AG09319 (cell line): ENCODE measurements around the gene MUL1.

ENCODE experiments used
- DNase-seq: peaks from one replicate; pipeline ENCODE4 v3.0.0-alpha.2; 2010; ENCODE audit warnings: low read depth; ENCODE audit errors: extremely low read depth
- CTCF ChIP-seq: IDR thresholded peaks from 2 replicates; pipeline ENCODE4 v1.5.1; 2011; ENCODE audit warnings: low read depth, mild to moderate bottlenecking, inconsistent platforms, low read length, moderate library complexity

Gene MUL1

GRCh38 chr1:20483098-20483832 is 24.7 kb downstream of the MUL1 start:
- no peak for DNase-seq
- TF ChIP-seq CTCF = no peak

GRCh38 chr1:20481643-20482498 is 26.1 kb downstream of the MUL1 start:
- TF ChIP-seq CTCF = no peak
- no peak for DNase-seq

GRCh38 chr1:20480951-20481617 is 26.9 kb downstream of the MUL1 start:
- TF ChIP-seq CTCF = no peak
- DNase-seq = no peak

GRCh38 chr1:20480243-20480944 is 27.6 kb downstream of the MUL1 start:
- no peak for DNase-seq
- TF ChIP-seq CTCF = no peak

GRCh38 chr1:20479840-20480239 is 28.1 kb downstream of the MUL1 start:
- TF ChIP-seq CTCF = no peak
- no peak for DNase-seq

- no peak for DNase-seq
- TF ChIP-seq CTCF = no peak
These were observed 29.8 kb downstream of the MUL1 start for GRCh38 chr1:20478057-20478635.
